ENCODE measurements around the gene ABCF2.

ABCF2 gene

DNA sequence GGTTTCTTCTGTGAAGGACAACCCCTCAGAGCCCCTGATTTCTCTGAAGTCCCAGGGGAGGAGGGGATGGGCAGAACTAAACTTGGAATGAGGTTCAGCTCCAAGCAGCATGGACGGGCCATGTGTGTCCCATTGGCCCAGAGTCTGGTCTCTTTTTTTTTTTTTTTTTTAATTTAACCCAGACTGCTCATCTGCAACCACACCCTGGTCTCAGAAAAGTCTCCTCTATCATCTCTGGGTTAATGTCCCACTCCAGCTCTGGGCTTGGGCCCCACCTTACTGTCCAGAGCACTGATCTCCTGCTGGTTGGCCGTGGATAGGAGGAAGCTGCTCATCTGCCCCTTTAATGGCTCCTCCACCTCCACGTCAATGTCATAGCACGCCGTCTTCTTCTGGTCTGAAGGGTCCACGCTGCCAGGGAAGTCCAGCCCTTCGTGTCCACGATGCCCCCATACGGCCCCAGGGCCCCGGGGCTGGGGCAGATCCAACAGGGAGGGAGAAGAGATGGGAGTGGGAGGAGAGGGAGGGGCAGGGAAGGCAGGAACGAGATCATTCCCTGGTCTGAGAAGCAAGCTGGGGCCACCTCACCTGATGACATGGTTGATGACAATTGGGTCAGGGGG is 12.9 kb upstream of the ABCF2 start:
- Mint-ChIP-seq H3K9me3 (ENCODE audit: low read depth) (no peaks in the 10 kb centered on the region), H3K27me3 (no peaks in the 10 kb centered on the region), H3K4me3 (no peak overlapping the region), H3K36me3 (no peaks in the 10 kb centered on the region), H3K4me1 (ENCODE audit: low read depth) (peaks cover 22% of the 10 kb centered on the region), H3K27ac (no peak overlapping the region)

DNA sequence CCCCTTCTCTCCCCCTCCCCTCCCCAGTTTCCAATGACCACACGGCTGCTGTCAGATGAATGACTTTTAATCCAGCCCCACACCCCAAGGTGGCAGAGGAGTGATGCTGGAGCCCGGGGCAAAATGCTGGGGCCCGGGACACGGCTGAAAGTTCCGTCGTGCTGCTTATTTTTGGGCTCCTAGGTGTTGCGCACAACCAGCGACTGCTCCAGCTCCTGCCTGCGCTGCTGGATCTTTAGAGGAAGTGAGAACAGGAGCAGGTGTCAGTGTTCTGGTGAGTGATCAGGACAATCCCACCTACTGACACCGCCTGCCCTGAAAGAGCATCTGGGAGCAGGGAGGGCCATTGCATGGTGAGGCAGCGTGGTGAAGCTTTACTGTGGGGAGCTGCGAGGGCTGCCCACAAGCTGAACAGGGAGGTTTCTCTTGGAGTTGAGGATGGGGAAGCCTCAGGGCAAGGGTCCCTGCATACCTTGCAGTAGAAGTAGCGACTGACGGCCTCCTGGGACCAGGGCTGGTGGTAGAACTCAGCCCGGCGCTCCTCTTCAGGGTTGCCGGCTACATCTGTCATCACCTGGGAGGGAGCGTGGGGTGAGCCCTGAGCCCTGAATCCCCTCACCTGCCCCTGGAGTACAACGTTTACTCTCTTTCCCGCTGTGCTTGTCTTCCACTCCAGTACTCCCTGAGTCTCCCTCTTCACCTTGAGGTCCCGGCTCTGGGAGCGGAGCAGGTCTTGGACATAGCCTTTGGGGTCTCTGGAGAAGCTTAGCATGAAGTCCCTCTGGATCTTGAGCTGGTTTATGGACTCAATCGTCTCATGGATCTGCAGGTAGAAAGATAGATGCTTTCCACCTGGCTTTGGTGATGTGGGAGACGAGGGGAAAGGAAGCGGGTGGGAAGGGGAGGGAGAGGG is 12.2 kb upstream of the ABCF2 start:
- Mint-ChIP-seq H3K36me3 (no peaks in the 10 kb centered on the region), H3K4me1 (ENCODE audit: low read depth) (peaks cover 19% of the 10 kb centered on the region), H3K4me3 (no peak overlapping the region), H3K27ac (no peak overlapping the region), H3K9me3 (ENCODE audit: low read depth) (no peaks in the 10 kb centered on the region), H3K27me3 (no peaks in the 10 kb centered on the region)

DNA sequence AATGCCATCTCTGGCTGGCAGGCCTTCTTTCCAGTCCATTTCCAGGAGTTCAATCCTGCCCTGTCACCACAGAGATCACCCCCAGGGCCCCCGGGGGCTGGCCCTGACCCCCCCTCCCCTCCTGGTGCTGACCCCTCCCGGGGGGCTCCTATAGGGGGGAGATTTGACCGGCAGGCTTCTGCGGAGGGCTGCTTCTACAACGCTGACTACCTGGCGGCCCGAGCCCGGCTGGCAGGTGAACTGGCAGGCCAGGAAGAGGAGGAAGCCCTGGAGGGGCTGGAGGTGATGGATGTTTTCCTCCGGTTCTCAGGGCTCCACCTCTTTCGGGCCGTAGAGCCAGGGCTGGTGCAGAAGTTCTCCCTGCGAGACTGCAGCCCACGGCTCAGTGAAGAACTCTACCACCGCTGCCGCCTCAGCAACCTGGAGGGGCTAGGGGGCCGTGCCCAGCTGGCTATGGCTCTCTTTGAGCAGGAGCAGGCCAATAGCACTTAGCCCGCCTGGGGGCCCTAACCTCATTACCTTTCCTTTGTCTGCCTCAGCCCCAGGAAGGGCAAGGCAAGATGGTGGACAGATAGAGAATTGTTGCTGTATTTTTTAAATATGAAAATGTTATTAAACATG is 11.3 kb upstream of the ABCF2 start:
- peaks cover 16% of the 10 kb centered on the region for H3K4me1 Mint-ChIP-seq (ENCODE audit: low read depth)
- H3K4me3 Mint-ChIP-seq, result no peak overlapping the region
- H3K9me3 Mint-ChIP-seq (ENCODE audit: low read depth), result no peaks in the 10 kb centered on the region
- H3K27ac Mint-ChIP-seq, result no peak overlapping the region
- H3K27me3 Mint-ChIP-seq, result no peaks in the 10 kb centered on the region
- peaks cover 3% of the 10 kb centered on the region for H3K36me3 Mint-ChIP-seq

DNA sequence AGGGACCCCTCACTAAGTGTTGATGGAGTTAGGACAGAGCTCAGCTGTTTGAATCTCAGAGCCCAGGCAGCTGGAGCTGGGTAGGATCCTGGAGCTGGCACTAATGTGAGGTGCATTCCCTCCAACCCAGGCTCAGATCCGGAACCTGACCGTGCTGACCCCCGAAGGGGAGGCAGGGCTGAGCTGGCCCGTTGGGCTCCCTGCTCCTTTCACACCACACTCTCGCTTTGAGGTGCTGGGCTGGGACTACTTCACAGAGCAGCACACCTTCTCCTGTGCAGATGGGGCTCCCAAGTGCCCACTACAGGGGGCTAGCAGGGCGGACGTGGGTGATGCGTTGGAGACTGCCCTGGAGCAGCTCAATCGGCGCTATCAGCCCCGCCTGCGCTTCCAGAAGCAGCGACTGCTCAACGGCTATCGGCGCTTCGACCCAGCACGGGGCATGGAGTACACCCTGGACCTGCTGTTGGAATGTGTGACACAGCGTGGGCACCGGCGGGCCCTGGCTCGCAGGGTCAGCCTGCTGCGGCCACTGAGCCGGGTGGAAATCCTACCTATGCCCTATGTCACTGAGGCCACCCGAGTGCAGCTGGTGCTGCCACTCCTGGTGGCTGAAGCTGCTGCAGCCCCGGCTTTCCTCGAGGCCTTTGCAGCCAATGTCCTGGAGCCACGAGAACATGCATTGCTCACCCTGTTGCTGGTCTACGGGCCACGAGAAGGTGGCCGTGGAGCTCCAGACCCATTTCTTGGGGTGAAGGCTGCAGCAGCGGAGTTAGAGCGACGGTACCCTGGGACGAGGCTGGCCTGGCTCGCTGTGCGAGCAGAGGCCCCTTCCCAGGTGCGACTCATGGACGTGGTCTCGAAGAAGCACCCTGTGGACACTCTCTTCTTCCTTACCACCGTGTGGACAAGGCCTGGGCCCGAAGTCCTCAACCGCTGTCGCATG is 10.5 kb upstream of the ABCF2 start:
- Mint-ChIP-seq H3K27ac (no peak overlapping the region), H3K4me3 (no peak overlapping the region), H3K36me3 (peaks cover 3% of the 10 kb centered on the region), H3K4me1 (ENCODE audit: low read depth) (peaks cover 13% of the 10 kb centered on the region), H3K27me3 (no peaks in the 10 kb centered on the region), H3K9me3 (ENCODE audit: low read depth) (no peaks in the 10 kb centered on the region)

DNA sequence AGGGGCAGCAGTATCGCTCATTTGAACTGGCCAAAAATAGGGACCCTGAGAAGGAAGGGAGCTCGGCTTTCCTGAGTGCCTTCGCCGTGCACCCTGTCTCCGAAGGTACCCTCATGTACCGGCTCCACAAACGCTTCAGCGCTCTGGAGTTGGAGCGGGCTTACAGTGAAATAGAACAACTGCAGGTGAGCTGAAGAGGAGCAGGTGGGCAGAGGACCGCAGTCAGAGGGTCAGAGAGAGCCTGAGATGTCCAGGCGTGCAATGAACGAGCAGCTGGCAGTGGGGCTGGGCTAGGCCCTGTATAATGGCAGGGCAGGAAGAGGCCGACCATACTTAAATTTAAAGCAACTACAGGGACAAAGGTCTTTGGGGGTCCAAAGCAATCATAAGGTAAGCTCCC is 9.4 kb upstream of the ABCF2 start:
- H3K27me3 Mint-ChIP-seq, result no peaks in the 10 kb centered on the region
- H3K9me3 Mint-ChIP-seq (ENCODE audit: low read depth), result no peaks in the 10 kb centered on the region
- no peak overlapping the region for H3K4me3 Mint-ChIP-seq
- H3K4me1 Mint-ChIP-seq (ENCODE audit: low read depth), result peaks cover 20% of the 10 kb centered on the region
- H3K36me3 Mint-ChIP-seq, result peaks cover 3% of the 10 kb centered on the region
- H3K27ac Mint-ChIP-seq, result no peak overlapping the region

DNA sequence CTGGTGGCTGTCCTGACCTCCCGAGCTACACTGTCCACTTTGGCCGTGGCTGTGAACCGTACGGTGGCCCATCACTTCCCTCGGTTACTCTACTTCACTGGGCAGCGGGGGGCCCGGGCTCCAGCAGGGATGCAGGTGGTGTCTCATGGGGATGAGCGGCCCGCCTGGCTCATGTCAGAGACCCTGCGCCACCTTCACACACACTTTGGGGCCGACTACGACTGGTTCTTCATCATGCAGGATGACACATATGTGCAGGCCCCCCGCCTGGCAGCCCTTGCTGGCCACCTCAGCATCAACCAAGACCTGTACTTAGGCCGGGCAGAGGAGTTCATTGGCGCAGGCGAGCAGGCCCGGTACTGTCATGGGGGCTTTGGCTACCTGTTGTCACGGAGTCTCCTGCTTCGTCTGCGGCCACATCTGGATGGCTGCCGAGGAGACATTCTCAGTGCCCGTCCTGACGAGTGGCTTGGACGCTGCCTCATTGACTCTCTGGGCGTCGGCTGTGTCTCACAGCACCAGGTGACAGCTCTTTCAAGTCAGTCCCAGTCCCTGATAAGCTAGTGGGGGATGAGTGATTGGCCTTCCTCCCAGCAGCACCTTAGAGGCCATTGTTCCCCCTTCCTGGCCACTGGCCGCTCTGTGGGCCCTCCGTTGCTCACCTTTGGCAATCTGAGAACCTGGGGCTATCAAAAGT is 8.2 kb upstream of the ABCF2 start:
- Mint-ChIP-seq H3K9me3 (ENCODE audit: low read depth) (no peaks in the 10 kb centered on the region), H3K4me1 (ENCODE audit: low read depth) (peaks cover 23% of the 10 kb centered on the region), H3K27ac (no peak overlapping the region), H3K4me3 (peak overlapping the region; percentile 100), H3K36me3 (peaks cover 3% of the 10 kb centered on the region), H3K27me3 (no peaks in the 10 kb centered on the region)

DNA sequence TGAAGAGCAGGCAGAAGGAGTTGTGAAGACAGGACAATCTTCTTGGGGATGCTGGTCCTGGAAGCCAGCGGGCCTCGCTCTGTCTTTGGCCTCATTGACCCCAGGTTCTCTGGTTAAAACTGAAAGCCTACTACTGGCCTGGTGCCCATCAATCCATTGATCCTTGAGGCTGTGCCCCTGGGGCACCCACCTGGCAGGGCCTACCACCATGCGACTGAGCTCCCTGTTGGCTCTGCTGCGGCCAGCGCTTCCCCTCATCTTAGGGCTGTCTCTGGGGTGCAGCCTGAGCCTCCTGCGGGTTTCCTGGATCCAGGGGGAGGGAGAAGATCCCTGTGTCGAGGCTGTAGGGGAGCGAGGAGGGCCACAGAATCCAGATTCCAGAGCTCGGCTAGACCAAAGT is 6.8 kb upstream of the ABCF2 start:
- Mint-ChIP-seq H3K36me3 (peaks cover 3% of the 10 kb centered on the region), H3K4me1 (ENCODE audit: low read depth) (peaks cover 23% of the 10 kb centered on the region), H3K4me3 (peak overlapping the region; percentile 100), H3K27ac (peak overlapping the region; percentile 98), H3K27me3 (no peaks in the 10 kb centered on the region), H3K9me3 (ENCODE audit: low read depth) (no peaks in the 10 kb centered on the region)

DNA sequence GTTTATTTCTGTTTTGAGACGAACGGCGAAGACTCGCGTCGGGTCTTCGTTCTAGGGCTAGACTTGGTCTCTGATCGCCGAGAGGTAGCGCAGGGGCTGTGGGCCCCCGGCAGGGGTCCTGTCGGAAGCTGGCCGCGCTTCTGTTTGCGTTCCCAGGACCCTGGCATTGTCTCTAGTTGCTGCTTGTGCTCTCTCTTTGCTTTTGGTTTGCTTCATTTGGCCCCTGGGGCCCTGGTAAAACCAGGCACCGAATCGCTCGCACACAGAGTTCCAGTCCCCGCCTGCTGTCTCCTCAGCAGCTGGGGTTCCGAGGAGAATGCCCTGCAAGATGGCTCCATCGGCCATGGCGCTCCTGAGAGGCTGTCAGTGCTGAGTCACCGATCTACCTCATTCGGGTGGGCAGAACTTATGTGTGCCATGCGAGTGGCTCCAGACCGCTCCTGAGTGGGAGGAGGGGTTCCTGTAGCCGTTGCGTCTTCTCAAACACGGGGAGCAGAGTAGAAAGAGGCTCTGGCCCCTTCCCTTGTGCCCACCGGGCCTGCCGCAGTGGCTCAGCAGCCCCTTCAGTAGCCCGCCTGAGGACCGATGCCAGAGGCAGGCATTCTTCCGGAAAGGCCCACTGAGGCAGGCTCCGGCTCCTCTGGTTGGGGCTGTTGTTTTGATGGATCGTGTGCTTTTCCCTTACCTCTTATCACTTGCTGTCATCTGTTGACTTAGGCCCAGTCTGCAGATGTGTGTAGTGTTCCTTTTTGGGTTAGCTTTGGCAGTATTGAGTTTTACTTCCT is 6.1 kb upstream of the ABCF2 start:
- H3K36me3 Mint-ChIP-seq, result peaks cover 3% of the 10 kb centered on the region
- peak overlapping the region; percentile 98 for H3K27ac Mint-ChIP-seq

DNA sequence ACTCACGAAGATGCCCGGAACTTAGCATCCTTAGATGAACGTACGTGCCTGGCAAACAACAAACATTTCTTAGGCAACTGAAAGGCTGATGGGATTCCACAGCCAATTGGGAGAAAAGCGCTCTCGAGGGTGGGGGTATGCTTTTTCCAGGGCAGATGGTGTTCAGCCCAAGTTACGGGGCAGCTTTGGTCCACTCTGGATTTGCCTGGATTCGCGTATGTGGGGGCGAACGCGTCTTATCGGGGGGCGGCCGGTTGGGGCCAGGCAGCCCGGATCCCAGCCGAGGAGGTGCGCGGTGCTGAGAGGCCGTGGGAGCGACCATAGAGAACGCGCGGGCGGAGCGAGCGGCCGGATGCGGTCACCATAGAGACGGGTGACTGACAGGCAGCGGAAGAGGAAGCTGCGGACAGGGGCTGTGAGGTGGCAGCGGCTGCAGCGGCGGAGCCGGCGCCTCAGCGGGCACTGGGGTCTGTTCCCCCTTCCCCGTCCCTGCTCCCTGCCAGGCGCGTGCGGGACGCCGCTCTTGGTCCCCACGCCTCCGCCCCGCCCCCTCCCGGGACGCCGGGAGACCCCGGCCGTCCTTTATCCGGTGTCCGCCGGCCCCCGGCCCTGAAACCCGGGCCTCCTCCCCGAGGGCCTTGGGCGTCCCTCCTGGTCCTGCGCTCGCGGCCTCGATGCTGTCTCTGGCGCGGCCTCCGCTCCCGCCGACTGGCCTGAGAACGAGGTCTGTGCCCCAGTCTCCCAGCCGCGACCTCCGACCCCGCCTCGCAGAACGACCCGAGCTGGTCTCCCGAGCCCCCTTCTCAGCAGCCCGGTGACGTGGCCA is 5.3 kb upstream of the ABCF2 start, which contains the start of gene CHPF2:
TSS of gene CHPF2 (plus strand) at position 393 of the 826 bp plus-strand sequence. CDS start 1,529 bp downstream, outside the sequence.
- H3K36me3 Mint-ChIP-seq, result peaks cover 3% of the 10 kb centered on the region
- no peaks in the 10 kb centered on the region for H3K9me3 Mint-ChIP-seq (ENCODE audit: low read depth)
- peaks cover 30% of the 10 kb centered on the region for H3K4me1 Mint-ChIP-seq (ENCODE audit: low read depth)
- no peaks in the 10 kb centered on the region for H3K27me3 Mint-ChIP-seq
- H3K27ac Mint-ChIP-seq, result peak within 1 kb of the TSS; percentile 98
- H3K4me3 Mint-ChIP-seq, result peak within 1 kb of the TSS; percentile 100

More for the DNA sequence above, 6.1 kb upstream of the ABCF2 start:
- Mint-ChIP-seq H3K27me3 (no peaks in the 10 kb centered on the region), H3K4me1 (ENCODE audit: low read depth) (peaks cover 25% of the 10 kb centered on the region), H3K4me3 (peak overlapping the region; percentile 100), H3K9me3 (ENCODE audit: low read depth) (no peaks in the 10 kb centered on the region)

DNA sequence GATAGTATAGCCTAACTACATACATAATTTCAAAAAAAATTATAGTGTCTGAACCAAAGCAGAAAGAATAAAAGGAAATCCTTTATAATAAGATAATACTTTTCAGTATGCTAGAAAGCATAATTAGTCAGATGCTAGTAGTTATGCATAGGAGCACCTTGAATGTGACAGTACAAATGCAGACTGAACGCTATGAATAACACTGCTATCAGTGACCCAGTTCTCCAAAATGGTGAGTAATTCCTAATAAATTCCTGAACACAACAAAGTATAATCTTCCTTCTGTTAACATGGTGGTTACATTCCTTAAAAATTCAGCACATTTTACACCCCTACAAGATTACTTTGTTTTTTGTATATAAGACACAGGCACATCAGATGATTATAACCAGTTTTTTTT is 4.1 kb upstream of the ABCF2 start:
- peak overlapping the region; percentile 93 for H3K4me3 Mint-ChIP-seq
- H3K27me3 Mint-ChIP-seq, result no peaks in the 10 kb centered on the region
- H3K4me1 Mint-ChIP-seq (ENCODE audit: low read depth), result peaks cover 41% of the 10 kb centered on the region
- peaks cover 5% of the 10 kb centered on the region for H3K36me3 Mint-ChIP-seq
- no peaks in the 10 kb centered on the region for H3K9me3 Mint-ChIP-seq (ENCODE audit: low read depth)
- H3K27ac Mint-ChIP-seq, result no peak overlapping the region

DNA sequence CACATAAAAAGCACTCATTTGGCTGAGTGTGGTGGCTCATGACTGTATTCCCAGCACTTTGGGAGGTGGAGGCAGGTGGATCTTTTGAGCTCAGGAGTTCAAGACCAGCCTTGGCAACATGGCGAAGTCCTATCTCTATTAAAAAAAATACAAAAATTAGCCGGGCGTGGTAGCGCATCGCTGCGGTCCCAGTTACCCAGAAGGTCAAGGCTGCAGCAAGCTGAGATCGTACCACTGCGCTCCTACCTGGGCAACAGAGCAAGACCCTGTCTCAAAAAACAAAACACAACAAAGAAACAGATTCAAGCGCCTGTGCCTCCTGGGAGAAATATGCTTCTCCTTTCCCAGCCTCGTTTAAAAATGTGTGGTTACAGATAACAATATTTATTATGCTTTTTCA is 2.2 kb upstream of the ABCF2 start:
- no peak overlapping the region for H3K27ac Mint-ChIP-seq
- no peaks in the 10 kb centered on the region for H3K27me3 Mint-ChIP-seq
- no peak overlapping the region for H3K4me3 Mint-ChIP-seq
- H3K4me1 Mint-ChIP-seq (ENCODE audit: low read depth), result peaks cover 57% of the 10 kb centered on the region
- H3K36me3 Mint-ChIP-seq, result peaks cover 16% of the 10 kb centered on the region
- H3K9me3 Mint-ChIP-seq (ENCODE audit: low read depth), result no peaks in the 10 kb centered on the region

DNA sequence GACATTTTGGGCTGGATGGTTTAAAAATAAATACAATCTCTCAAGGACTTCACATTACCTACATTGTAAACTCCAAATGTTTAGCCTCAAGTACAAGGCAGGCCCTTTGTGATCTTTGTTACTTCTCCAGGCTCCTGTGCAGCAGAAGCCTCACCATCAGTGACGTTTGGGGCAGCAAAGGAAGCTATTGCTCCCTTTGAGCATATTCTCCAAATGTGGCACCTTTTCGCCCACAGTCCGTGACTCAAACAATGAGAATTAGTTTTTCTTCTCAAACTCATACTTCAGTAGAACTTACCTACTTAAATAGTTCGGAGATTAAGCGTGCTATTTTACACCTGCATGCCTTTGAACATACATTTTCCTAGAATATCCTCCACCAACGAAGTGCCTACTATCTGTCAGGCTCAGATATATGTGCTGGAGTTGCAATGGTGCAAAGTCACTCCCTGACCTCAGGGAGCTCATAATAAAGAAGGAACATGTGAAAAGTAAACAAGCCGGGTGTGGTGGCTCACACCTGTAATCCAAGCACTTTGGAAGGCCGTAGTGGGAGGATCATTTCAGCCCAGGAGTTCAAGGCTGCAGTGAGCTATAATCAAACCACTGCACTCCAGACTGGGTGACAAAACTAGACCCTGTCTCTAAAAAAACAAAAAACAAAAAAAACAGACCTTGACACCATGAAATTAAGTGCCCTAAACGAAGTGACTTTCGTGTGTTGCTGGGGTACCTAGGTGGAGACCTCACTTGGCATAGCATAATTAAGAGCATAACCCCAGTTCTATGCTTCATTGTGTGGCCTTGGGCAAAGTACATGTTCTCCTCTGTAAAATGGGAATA is 1.2 kb upstream of the ABCF2 start:
- peak overlapping the region; percentile 80 for H3K27ac Mint-ChIP-seq
- H3K9me3 Mint-ChIP-seq (ENCODE audit: low read depth), result no peaks in the 10 kb centered on the region
- peaks cover 16% of the 10 kb centered on the region for H3K36me3 Mint-ChIP-seq
- peaks cover 51% of the 10 kb centered on the region for H3K4me1 Mint-ChIP-seq (ENCODE audit: low read depth)
- no peaks in the 10 kb centered on the region for H3K27me3 Mint-ChIP-seq
- peak overlapping the region; percentile 100 for H3K4me3 Mint-ChIP-seq

All from activated naive CD8-positive, alpha-beta T cell (primary cell).